H1 (cell line): ENCODE results near the gene ABCG1. TPM values are rescaled to one million over a fixed set of nuclear protein-coding genes. Genes with fewer than 3 reads are reported as not detected.

Source experiments
- CTCF ChIA-PET: fragments of 300-600 bp; sonication (Branson Sonifier 250); formaldehyde crosslinking; loops from one replicate; lab custom pipeline; 2021; ENCODE audit not compliant: partially characterized antibody; lab: Charles Lee
- POLR2A ChIA-PET: fragments of 300-600 bp; sonication (Branson Sonifier 250); formaldehyde crosslinking; loops from one replicate; lab custom pipeline; 2021; ENCODE audit warnings: inconsistent platforms; ENCODE audit not compliant: partially characterized antibody; lab: Charles Lee
- DNase-seq, 2 experiments: peaks; one replicate each; pipeline versions ENCODE4 v3.0.0 to v3.0.0-alpha.2; 2010 to 2022; ENCODE audit warnings: low spot score in 2 of 2, low read depth in 1 of 2, mixed read lengths in 1 of 2
- FAIRE-seq: peaks from 2 replicates; lab custom pipeline; 2011; peaks lifted over from hg19 to GRCh38; lab: Jason Lieb, UNC
- H2AFZ ChIP-seq: 2 replicates; pipeline ENCODE4 v1.8.1; 2012; ENCODE audit warnings: low read length, inconsistent platforms
- H2AK5ac ChIP-seq: 2 replicates; pipeline ENCODE4 v1.6.1; 2013; ENCODE audit warnings: low read depth, low read length
- H2BK120ac ChIP-seq: replicated peaks from 2 replicates; pipeline ENCODE3; 2013; ENCODE audit warnings: low read depth, low read length, inconsistent platforms
- H2BK12ac ChIP-seq: 2 replicates; pipeline ENCODE4 v1.6.1; 2013; ENCODE audit warnings: low read depth, low read length
- H2BK15ac ChIP-seq: 2 replicates; pipeline ENCODE4 v1.6.1; 2013; ENCODE audit warnings: low read length
- H2BK20ac ChIP-seq: 2 replicates; pipeline ENCODE4 v1.6.1; 2013; ENCODE audit warnings: low read length
- H2BK5ac ChIP-seq: 2 replicates; pipeline ENCODE4 v1.6.1; 2013; ENCODE audit warnings: low read depth, low read length
- H3K14ac ChIP-seq: 2 replicates; pipeline ENCODE4 v1.6.1; 2013; ENCODE audit warnings: inconsistent platforms; ENCODE audit not compliant: insufficient read length
- H3K18ac ChIP-seq: 2 replicates; pipeline ENCODE4 v1.6.1; 2013; ENCODE audit warnings: low read length; ENCODE audit errors: extremely low read depth
- H3K23ac ChIP-seq: 2 replicates; pipeline ENCODE4 v1.6.1; 2013; ENCODE audit warnings: inconsistent platforms; ENCODE audit not compliant: insufficient read length
- H3K23me2 ChIP-seq: 2 replicates; pipeline ENCODE4 v1.6.1; 2013; ENCODE audit warnings: low read depth, low read length
- H3K27ac ChIP-seq: 2 replicates; pipeline ENCODE4 v1.6.1; 2011; ENCODE audit warnings: low read depth, low read length, inconsistent platforms
- H3K27me3 ChIP-seq, 4 experiments: replicated peaks in 1 of 4; 1 replicate in 1 of 4; 2 replicates in 3 of 4; pipeline versions ENCODE4 v1.6.1 to v1.8.1; 2011 to 2013; ENCODE audit warnings: low read length in 3 of 4, mild to moderate bottlenecking in 3 of 4, inconsistent platforms in 2 of 4, mixed read lengths in 2 of 4, moderate library complexity in 1 of 4; ENCODE audit not compliant: control insufficient read depth in 3 of 4, insufficient read depth in 3 of 4; ENCODE audit errors: extremely low read depth in 1 of 4
- H3K36me3 ChIP-seq, 4 experiments: 2 replicates each; pipeline versions ENCODE4 v1.6.1 to v1.8.1; 2011 to 2013; ENCODE audit warnings: mild to moderate bottlenecking in 4 of 4, low read length in 3 of 4, moderate library complexity in 2 of 4, control low read depth in 1 of 4, inconsistent platforms in 1 of 4; ENCODE audit not compliant: insufficient read depth in 4 of 4, control insufficient read depth in 2 of 4
- H3K4ac ChIP-seq: replicated peaks from 2 replicates; pipeline ENCODE3; 2013; ENCODE audit warnings: low read length, low read depth, mixed read lengths, inconsistent platforms; ENCODE audit not compliant: insufficient read length
- H3K4me1 ChIP-seq, 4 experiments: replicated peaks in 1 of 4; 1 replicate in 1 of 4; 2 replicates in 3 of 4; pipeline versions ENCODE4 v1.6.1 to v1.8.1; 2011 to 2013; ENCODE audit warnings: low read length in 3 of 4, inconsistent platforms in 2 of 4, mixed read lengths in 1 of 4; ENCODE audit not compliant: insufficient read depth in 4 of 4, control insufficient read depth in 3 of 4
- H3K4me2 ChIP-seq, 2 experiments: 2 replicates each; pipeline versions ENCODE4 v1.6.1 to v1.8.1; 2011 to 2013; ENCODE audit warnings: low read depth in 2 of 2, low read length in 2 of 2, control low read depth in 1 of 2, inconsistent platforms in 1 of 2, mild to moderate bottlenecking in 1 of 2; ENCODE audit not compliant: insufficient read depth in 1 of 2
- H3K4me3 ChIP-seq, 4 experiments: fragments of 200-600, 300-600 bp in 1 of 4; sonication (generic), shearing (Covaris generic), sonication (Bioruptor Twin) in 1 of 4; 2 replicates each; pipeline versions ENCODE4 v1.5.1 to v1.8.1; 2011 to 2016; ENCODE audit warnings: low read length in 4 of 4, low read depth in 3 of 4, control low read depth in 2 of 4, inconsistent platforms in 2 of 4, mild to moderate bottlenecking in 2 of 4, mixed read lengths in 1 of 4, moderate library complexity in 1 of 4; ENCODE audit not compliant: insufficient read depth in 2 of 4; ENCODE audit errors: extremely low read depth in 1 of 4
- H3K56ac ChIP-seq: replicated peaks from 2 replicates; pipeline ENCODE3; 2013; ENCODE audit warnings: low read depth, mild to moderate bottlenecking, mixed read lengths, low read length, inconsistent platforms; ENCODE audit not compliant: insufficient read length
- H3K79me1 ChIP-seq: 2 replicates; pipeline ENCODE4 v1.6.1; 2013; ENCODE audit warnings: low read depth, low read length, control low read depth
- H3K79me2 ChIP-seq, 2 experiments: 2 replicates each; pipeline versions ENCODE4 v1.6.1 to v1.8.1; 2012 to 2013; ENCODE audit warnings: low read length in 2 of 2, mild to moderate bottlenecking in 2 of 2, inconsistent platforms in 1 of 2; ENCODE audit not compliant: insufficient read depth in 2 of 2, control insufficient read depth in 1 of 2
- H3K9ac ChIP-seq, 4 experiments: replicated peaks in 1 of 4; 1 replicate in 1 of 4; 2 replicates in 3 of 4; pipeline versions ENCODE4 v1.6.1 to v1.8.1; 2011 to 2013; ENCODE audit warnings: low read depth in 3 of 4, low read length in 3 of 4, control low read depth in 2 of 4, mild to moderate bottlenecking in 2 of 4, moderate library complexity in 2 of 4, inconsistent platforms in 1 of 4; ENCODE audit errors: extremely low read depth in 1 of 4
- H3K9me3 ChIP-seq, 2 experiments: 2 replicates each; pipeline versions ENCODE4 v1.6.1 to v1.8.1; 2012 to 2013; ENCODE audit warnings: mild to moderate bottlenecking in 2 of 2, moderate library complexity in 2 of 2, control low read depth in 1 of 2, inconsistent platforms in 1 of 2, low read depth in 1 of 2, low read length in 1 of 2, mixed read lengths in 1 of 2; ENCODE audit not compliant: insufficient read depth in 2 of 2
- H4K20me1 ChIP-seq, 2 experiments: replicated peaks in 1 of 2; 2 replicates each; pipeline versions ENCODE3 to v1.8.1; 2011 to 2013; ENCODE audit warnings: inconsistent platforms in 2 of 2, low read length in 2 of 2, mild to moderate bottlenecking in 1 of 2; ENCODE audit not compliant: insufficient read depth in 2 of 2, control insufficient read depth in 1 of 2
- H4K5ac ChIP-seq: 2 replicates; pipeline ENCODE4 v1.6.1; 2013; ENCODE audit warnings: low read length, low read depth, mixed read lengths, inconsistent platforms; ENCODE audit not compliant: insufficient read length
- H4K8ac ChIP-seq: 2 replicates; pipeline ENCODE4 v1.8.0; 2013; ENCODE audit warnings: mild to moderate bottlenecking, moderate library complexity, low read length, inconsistent platforms; ENCODE audit not compliant: insufficient read depth; ENCODE audit errors: extremely low read depth
- H4K91ac ChIP-seq: replicated peaks from 2 replicates; pipeline ENCODE3; 2013; ENCODE audit warnings: low read length, mixed read lengths, inconsistent platforms; ENCODE audit not compliant: insufficient read length
- HDAC2 ChIP-seq, 2 experiments: fragments of 300-600 bp in 1 of 2; sonication (generic) in 1 of 2; IDR thresholded peaks; 2 replicates each; pipeline ENCODE4 v1.6.1; 2011 to 2012; ENCODE audit warnings: low read depth in 2 of 2, low read length in 2 of 2, mild to moderate bottlenecking in 2 of 2, moderate library complexity in 2 of 2, borderline replicate concordance in 1 of 2, inconsistent platforms in 1 of 2
- JUND ChIP-seq: IDR thresholded peaks from 2 replicates; pipeline ENCODE4 v1.6.1; 2011; ENCODE audit warnings: mild to moderate bottlenecking, improper control_type of control experiment, low read length
- RAD21 ChIP-seq, 2 experiments: IDR thresholded peaks in 1 of 2; conservative IDR thresholded peaks in 1 of 2; 2 replicates each; pipeline ENCODE4 v1.6.1; 2011; ENCODE audit warnings: low read depth in 2 of 2, low read length in 2 of 2, improper control_type of control experiment in 1 of 2, inconsistent platforms in 1 of 2, mild to moderate bottlenecking in 1 of 2, moderate library complexity in 1 of 2
- RBBP5 ChIP-seq: IDR thresholded peaks from 2 replicates; pipeline ENCODE4 v1.7.1; 2012; ENCODE audit warnings: low read depth, mild to moderate bottlenecking, inconsistent platforms, low read length, moderate library complexity, borderline replicate concordance
- SUZ12 ChIP-seq: fragments of 200-600 bp; sonication (generic); IDR thresholded peaks from 2 replicates; pipeline ENCODE4 v1.6.1; 2012; ENCODE audit warnings: mild to moderate bottlenecking, inconsistent platforms, low read length, moderate library complexity, mixed read lengths
- TAF1 ChIP-seq: IDR thresholded peaks from 2 replicates; pipeline ENCODE4 v1.6.1; 2011; ENCODE audit warnings: mild to moderate bottlenecking, low read depth, low read length
- WGBS, 2 experiments: shearing (Covaris generic) in 1 of 2; methylation state at CpG; one replicate each; pipeline versions ENCODE4 v1.1.6 to v1.1.7; 2013 to 2015; ENCODE audit warnings: low lambda C conversion rate in 2 of 2, mixed read lengths in 2 of 2, inconsistent platforms in 1 of 2, low coverage in 1 of 2, missing lambda C conversion rate in 1 of 2; ENCODE audit not compliant: insufficient replicate concordance in 2 of 2, insufficient coverage in 1 of 2, insufficient read length in 1 of 2; ENCODE audit errors: extremely low coverage in 1 of 2, missing lambda C conversion rate in 1 of 2; 5-methylcytosine and 5-hydroxymethylcytosine counted together
- polyA plus RNA-seq, 7 experiments: library from polyadenylated mRNA; depleted of rRNA in 3 of 7; stranded (reverse) in 5 of 7; unstranded in 2 of 7; fragments of >200 nt in 5 of 7; fragments of 200-250 nt in 2 of 7; gene quantifications; 1 replicate in 5 of 7; 2 replicates in 1 of 7; 4 replicates in 1 of 7; pipeline versions ENCODE4 v1.2.1 to v1.2.3, GENCODE V29; 2011 to 2013; ENCODE audit warnings: missing spikeins in 2 of 7, mixed read lengths in 2 of 7
- total RNA-seq: library from RNA; stranded (reverse); fragmentation: NEBNext Ultra II Directional; extraction: Animal tissue kit (Norgen Biotek cat#: 25700); gene quantifications from 2 replicates; pipeline ENCODE4 v1.2.1, GENCODE V29; 2021
- TF ChIP-seq, protein P1 (sequence below), 3 experiments: IDR thresholded peaks; 1 replicate in 2 of 3; 2 replicates in 1 of 3; pipeline versions ENCODE4 v1.5.1 to v1.6.1; 2011; ENCODE audit warnings: low read length in 3 of 3, mild to moderate bottlenecking in 3 of 3, inconsistent platforms in 2 of 3, low read depth in 1 of 3, moderate library complexity in 1 of 3; ENCODE audit not compliant: insufficient read depth in 1 of 3; ENCODE audit errors: control extremely low read depth in 1 of 3

Gene ABCG1
- total and polyA plus RNA-seq, 2 of the 8 experiments (the other 6 are each of a cell fraction or from before 2014, with no cell fraction given) = 2.1 to 4.0 TPM

DNA sequence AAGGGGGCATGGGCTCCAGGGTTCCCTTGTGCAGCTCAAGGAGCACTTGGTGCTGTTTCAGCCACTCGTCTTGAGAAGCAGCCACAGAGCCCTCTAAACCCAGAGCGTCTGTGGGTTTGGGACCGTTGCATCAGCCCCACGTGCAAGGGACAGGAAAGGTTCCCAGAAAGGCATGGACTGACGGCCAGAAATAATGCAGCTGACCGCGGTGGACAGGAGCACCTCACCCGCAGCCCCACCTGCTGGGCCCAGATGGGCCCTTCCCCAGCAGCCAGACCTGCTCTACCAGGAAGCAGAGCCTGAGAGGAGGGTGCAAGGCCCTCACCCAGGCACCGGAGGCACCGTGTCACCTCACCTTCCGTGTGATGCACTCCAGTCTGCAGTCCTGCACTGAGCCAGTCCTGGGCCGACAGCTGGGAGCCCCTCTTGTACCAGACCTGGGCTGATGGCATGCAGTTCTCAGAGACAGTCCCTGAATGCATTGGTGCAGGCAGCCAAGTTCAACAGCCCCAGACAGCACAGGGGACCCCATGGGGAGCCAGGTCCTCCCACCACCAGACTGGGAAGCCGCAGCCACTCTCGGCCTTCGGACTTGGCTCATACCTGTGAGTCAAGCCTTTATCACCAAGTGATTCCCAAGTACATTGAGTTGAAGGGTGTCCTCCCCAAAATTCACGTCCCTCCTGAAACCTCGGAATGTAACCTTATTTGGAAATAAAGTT, 101.1 kb downstream of the ABCG1 start:
- DNase-seq (no peak), FAIRE-seq (no peak)
- Histone ChIP-seq H2BK15ac (0 out of 2 replicates have a peak overlapping the region, but pooled peaks have one; percentile 61), H2BK5ac (peak overlapping the region; percentile 66; the same call in 1 of the 2 replicates), H2AK5ac (no peak overlapping the region), H3K23ac (no peak overlapping the region), H3K4me3 (no peak overlapping the region), H3K79me1 (no peaks in the 10 kb centered on the region), H3K56ac (no peak overlapping the region), H3K4me1 (peaks cover 4 to 19% (median 11%) of the 10 kb centered on the region in 4 experiments), H3K14ac (no peak overlapping the region), H3K27ac (no peak overlapping the region), H3K4ac (no peak overlapping the region), H3K4me2 (no peak overlapping the region), H2AFZ (no peak overlapping the region), H3K27me3 (no peaks in the 10 kb centered on the region), H4K8ac (no peak overlapping the region; the same call in 1 of the 2 replicates), H3K23me2 (no peaks in the 10 kb centered on the region), H4K91ac (peak overlapping the region; percentile 39), H2BK120ac (no peak overlapping the region), H2BK20ac (peak overlapping the region; percentile 86; the same call in 1 of the 2 replicates), H3K36me3 (no peaks in the 10 kb centered on the region), H3K79me2 (no peaks in the 10 kb centered on the region), H3K9ac (no peak overlapping the region), H2BK12ac (peak overlapping the region; percentile 80; the same call in 1 of the 2 replicates), H4K20me1 (no peaks in the 10 kb centered on the region), H4K5ac (no peak overlapping the region), H3K18ac (peak overlapping the region; percentile 48; the same call in 1 of the 2 replicates), H3K9me3 (no peaks in the 10 kb centered on the region)
- CTCF ChIA-PET = interaction anchor here (1.2 to 14.3 kb wide), 4 partner anchors 10 to 61 kb away, joined by 3 to 137 read pairs (median 18); no protein-coding TSS in a partner anchor
- POLR2A ChIA-PET = no interaction called here
- TF ChIP-seq JUND = no peak
- no peak for TF ChIP-seq SUZ12
- no peak for TF ChIP-seq RBBP5
- TF ChIP-seq RAD21 (IDR thresholded peaks at IDR 0.05 in 1 of 2, conservative IDR thresholded peaks at IDR 0.05 in 1 of 2; ENCODE audit: low read depth in 2 of 2, low read length in 2 of 2) = peak; percentile 16 to 19; a peak in 2 of 4 replicates
- TF ChIP-seq, protein P1, sequence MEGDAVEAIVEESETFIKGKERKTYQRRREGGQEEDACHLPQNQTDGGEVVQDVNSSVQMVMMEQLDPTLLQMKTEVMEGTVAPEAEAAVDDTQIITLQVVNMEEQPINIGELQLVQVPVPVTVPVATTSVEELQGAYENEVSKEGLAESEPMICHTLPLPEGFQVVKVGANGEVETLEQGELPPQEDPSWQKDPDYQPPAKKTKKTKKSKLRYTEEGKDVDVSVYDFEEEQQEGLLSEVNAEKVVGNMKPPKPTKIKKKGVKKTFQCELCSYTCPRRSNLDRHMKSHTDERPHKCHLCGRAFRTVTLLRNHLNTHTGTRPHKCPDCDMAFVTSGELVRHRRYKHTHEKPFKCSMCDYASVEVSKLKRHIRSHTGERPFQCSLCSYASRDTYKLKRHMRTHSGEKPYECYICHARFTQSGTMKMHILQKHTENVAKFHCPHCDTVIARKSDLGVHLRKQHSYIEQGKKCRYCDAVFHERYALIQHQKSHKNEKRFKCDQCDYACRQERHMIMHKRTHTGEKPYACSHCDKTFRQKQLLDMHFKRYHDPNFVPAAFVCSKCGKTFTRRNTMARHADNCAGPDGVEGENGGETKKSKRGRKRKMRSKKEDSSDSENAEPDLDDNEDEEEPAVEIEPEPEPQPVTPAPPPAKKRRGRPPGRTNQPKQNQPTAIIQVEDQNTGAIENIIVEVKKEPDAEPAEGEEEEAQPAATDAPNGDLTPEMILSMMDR (IDR thresholded peaks at IDR 0.05; ENCODE audit: control extremely low read depth in 1 of 3, insufficient read depth in 1 of 3, low read depth in 1 of 3, low read length in 3 of 3) = peak in 2 of 3 experiments; percentile 15 to 37; a peak in 2 of 4 replicates
- TF ChIP-seq HDAC2 (IDR thresholded peaks at IDR 0.05; ENCODE audit: borderline replicate concordance in 1 of 2, low read depth in 2 of 2, low read length in 2 of 2) = no peak
- no peak for TF ChIP-seq TAF1
- 95% methylated on average over 16 of the region's 17 CpGs; no CpG with 5 or more reads in 1 of the 2 experiments for WGBS, 2 experiments
